GM19238 (cell line): ENCODE measurements around the gene RXFP1.

ENCODE experiments used
- DNase-seq: peaks from one replicate; pipeline ENCODE4 v3.0.0; 2011; ENCODE audit warnings: low spot score; ENCODE audit not compliant: insufficient read length

The RXFP1 gene

GRCh38 chr4:158541506-158541905 lies 19.8 kb downstream of the RXFP1 start:
- no peak for DNase-seq

- no peak for DNase-seq
These were observed 21.5 kb downstream of the RXFP1 start for GRCh38 chr4:158543191-158543590.

- no peak for DNase-seq
These were observed 22.5 kb downstream of the RXFP1 start for GRCh38 chr4:158544141-158544540.

- DNase-seq = no peak
These were observed 31.7 kb downstream of the RXFP1 start for GRCh38 chr4:158553364-158553763.

GRCh38 chr4:158560284-158560683 lies 38.6 kb downstream of the RXFP1 start:
- no peak for DNase-seq

GRCh38 chr4:158566860-158567259 lies 45.2 kb downstream of the RXFP1 start:
- no peak for DNase-seq

- no peak for DNase-seq
These were observed 50.1 kb downstream of the RXFP1 start for GRCh38 chr4:158571736-158572135.

GRCh38 chr4:158572608-158573007 lies 50.9 kb downstream of the RXFP1 start:
- DNase-seq = no peak

GRCh38 chr4:158578476-158578875 lies 56.8 kb downstream of the RXFP1 start:
- DNase-seq = no peak

- no peak for DNase-seq
These were observed 58.4 kb downstream of the RXFP1 start for GRCh38 chr4:158580064-158580463.

GRCh38 chr4:158581161-158581560 lies 59.5 kb downstream of the RXFP1 start:
- DNase-seq = no peak

- no peak for DNase-seq
These were observed 65.2 kb downstream of the RXFP1 start for GRCh38 chr4:158586881-158587280.

- DNase-seq = no peak
These were observed 66.6 kb downstream of the RXFP1 start for GRCh38 chr4:158588285-158588684.

GRCh38 chr4:158588777-158589176 lies 67.1 kb downstream of the RXFP1 start:
- no peak for DNase-seq

- DNase-seq = no peak
These were observed 68.6 kb downstream of the RXFP1 start for GRCh38 chr4:158590306-158590705.

- DNase-seq = no peak
These were observed 69.1 kb downstream of the RXFP1 start for GRCh38 chr4:158590824-158591223.

GRCh38 chr4:158597879-158598596 lies 76.4 kb downstream of the RXFP1 start:
- no peak for DNase-seq

- DNase-seq = no peak
These were observed 77.5 kb downstream of the RXFP1 start for GRCh38 chr4:158599150-158599549.

- DNase-seq = no peak
These were observed 78.2 kb downstream of the RXFP1 start for GRCh38 chr4:158599765-158600498.

GRCh38 chr4:158604369-158604768 lies 82.7 kb downstream of the RXFP1 start:
- no peak for DNase-seq

- no peak for DNase-seq
These were observed 83.7 kb downstream of the RXFP1 start for GRCh38 chr4:158605393-158605792.

- no peak for DNase-seq
These were observed 85.3 kb downstream of the RXFP1 start for GRCh38 chr4:158606969-158607368.

GRCh38 chr4:158609116-158609515 lies 87.4 kb downstream of the RXFP1 start:
- no peak for DNase-seq
